Transverse colon (tissue), 4 donors: ENCODE data around the gene NFE2L3.

ENCODE experiments used
- CTCF ChIP-seq, 5 experiments: fragments of 200-600 bp in 3 of 5; fragments of 450-650 bp in 2 of 5; sonication (generic) in 3 of 5; IDR thresholded peaks; 1 replicate in 2 of 5; 2 replicates in 3 of 5; pipeline ENCODE4 v1.5.1; 2016 to 2017; ENCODE audit warnings: antibody characterized with exemption in 5 of 5, inconsistent platforms in 3 of 5, mild to moderate bottlenecking in 2 of 5, moderate library complexity in 1 of 5
- EP300 ChIP-seq: sonication (generic); formaldehyde crosslinking; IDR thresholded peaks from one replicate; pipeline ENCODE4 v1.6.1; 2017; ENCODE audit warnings: antibody characterized with exemption, low read depth
- POLR2AphosphoS5 ChIP-seq, 3 donors: sonication (generic); formaldehyde crosslinking; IDR thresholded peaks; one replicate each; pipeline ENCODE4 v1.6.1; 2016; ENCODE audit warnings: antibody characterized with exemption in 3 of 3

- no peak for TF ChIP-seq CTCF (IDR thresholded peaks at IDR 0.05)
- TF ChIP-seq POLR2AphosphoS5 (IDR thresholded peaks at IDR 0.05) = no peak
- TF ChIP-seq EP300 = no peak
Observed at GRCh38 chr7:26157520-26158105, 5.6 kb downstream of the NFE2L3 start.
